Glutamatergic neuron (in vitro differentiated cells): ENCODE measurements around the gene SLC30A9. TPM values are rescaled to one million over a fixed set of nuclear protein-coding genes. Genes with fewer than 3 reads are reported as not detected.
A peak's percentile ranks its signal among the peaks of the same experiment; 100 is the strongest.

Experiments used
- DNase-seq: peaks from one replicate; pipeline ENCODE4 v3.0.0; 2022
- H3K27ac Mint-ChIP-seq: one replicate; pipeline ENCODE4 v1.8.0; 2020; ENCODE audit warnings: mild to moderate bottlenecking, mixed read lengths, inconsistent platforms; ENCODE audit not compliant: unreplicated experiment
- H3K27me3 Mint-ChIP-seq: one replicate; pipeline ENCODE4 v1.8.0; 2020; ENCODE audit warnings: mild to moderate bottlenecking, moderate library complexity, mixed read lengths, inconsistent platforms; ENCODE audit not compliant: unreplicated experiment
- H3K36me3 Mint-ChIP-seq: one replicate; pipeline ENCODE4 v1.8.0; 2020; ENCODE audit warnings: mild to moderate bottlenecking, mixed read lengths, inconsistent platforms; ENCODE audit not compliant: unreplicated experiment
- H3K4me1 Mint-ChIP-seq: one replicate; pipeline ENCODE4 v1.8.0; 2020; ENCODE audit warnings: mild to moderate bottlenecking, low read depth, mixed read lengths, inconsistent platforms; ENCODE audit not compliant: unreplicated experiment
- H3K4me3 Mint-ChIP-seq: one replicate; pipeline ENCODE4 v1.8.0; 2020; ENCODE audit warnings: mild to moderate bottlenecking, mixed read lengths, inconsistent platforms; ENCODE audit not compliant: unreplicated experiment
- H3K9me3 Mint-ChIP-seq: one replicate; pipeline ENCODE4 v1.8.0; 2020; ENCODE audit warnings: mild to moderate bottlenecking, moderate library complexity, mixed read lengths, inconsistent platforms; ENCODE audit not compliant: unreplicated experiment
- CTCF ChIP-seq: fragments of 200-600 bp; sonication (generic); IDR thresholded peaks from one replicate; pipeline ENCODE4 v1.5.0; 2021; ENCODE audit not compliant: partially characterized antibody, unreplicated experiment
- total RNA-seq: library from RNA; stranded (reverse); fragmentation: NEBNext Ultra II Directional; extraction: Animal tissue kit (Norgen Biotek cat#: 25700); gene quantifications from one replicate; pipeline ENCODE4 v1.2.1, GENCODE V29; 2021; ENCODE audit not compliant: unreplicated experiment

The SLC30A9 gene
- total RNA-seq, 1 donor from 2014 or later: 70.2 TPM

DNA sequence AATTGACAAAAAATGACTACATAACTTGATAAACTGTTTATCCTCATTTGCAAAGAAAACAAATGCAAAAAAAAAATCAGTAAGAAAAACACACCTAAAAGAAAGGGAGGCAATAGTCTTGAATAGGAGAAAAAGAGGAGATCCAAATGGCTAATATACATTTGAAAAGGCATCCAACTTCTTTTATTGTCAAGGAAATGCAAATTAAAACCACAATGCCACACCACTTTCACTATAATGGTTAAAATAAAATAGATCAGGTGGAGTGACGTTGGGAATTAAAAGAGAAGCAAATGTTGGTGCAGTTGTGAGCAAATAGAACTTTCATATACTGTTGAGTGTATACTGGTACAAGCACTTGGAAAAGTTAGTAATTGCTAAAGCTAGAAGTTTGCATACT, 5.2 kb upstream of the SLC30A9 start:
- DNase-seq: no peak
- H3K27ac Mint-ChIP-seq: no peak overlapping the region
- peaks cover 1% of the 10 kb centered on the region for H3K27me3 Mint-ChIP-seq
- TF ChIP-seq CTCF: no peak
- H3K4me1 Mint-ChIP-seq: peaks cover 4% of the 10 kb centered on the region
- no peaks in the 10 kb centered on the region for H3K36me3 Mint-ChIP-seq
- no peaks in the 10 kb centered on the region for H3K9me3 Mint-ChIP-seq
- no peak overlapping the region for H3K4me3 Mint-ChIP-seq

DNA sequence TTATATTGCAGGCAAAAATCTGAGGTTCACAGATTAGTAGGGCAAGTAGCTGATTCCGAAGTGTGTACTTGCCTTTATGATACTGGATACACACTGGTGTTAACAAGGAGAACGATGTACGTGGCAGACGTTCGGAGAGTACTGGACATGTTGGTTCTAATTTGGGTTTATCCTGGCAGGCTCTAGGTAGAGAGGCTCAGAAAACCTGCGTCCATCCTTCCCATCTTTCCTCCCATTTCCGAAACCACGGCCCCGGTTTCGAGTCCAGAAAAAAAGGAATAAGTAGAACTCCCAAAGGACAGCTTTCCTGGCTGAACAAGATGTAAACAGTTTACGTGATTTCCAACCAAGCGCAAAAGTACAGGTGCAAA, 351 bp upstream of the SLC30A9 start:
- peaks cover 3% of the 10 kb centered on the region for H3K9me3 Mint-ChIP-seq

GRCh38 chr4:41991916-41992767, 1.8 kb downstream of the SLC30A9 start:
- Mint-ChIP-seq H3K9me3 (peaks cover 3% of the 10 kb centered on the region), H3K36me3 (no peaks in the 10 kb centered on the region), H3K4me3 (peak overlapping the region; percentile 67), H3K27ac (no peak overlapping the region), H3K4me1 (peaks cover 10% of the 10 kb centered on the region), H3K27me3 (peaks cover 1% of the 10 kb centered on the region)
- DNase-seq: no peak
- no peak for TF ChIP-seq CTCF

More for the DNA sequence above, 351 bp upstream of the SLC30A9 start:
- Mint-ChIP-seq H3K27ac (peak overlapping the region; percentile 83), H3K27me3 (peaks cover 1% of the 10 kb centered on the region), H3K36me3 (no peaks in the 10 kb centered on the region), H3K4me1 (peaks cover 10% of the 10 kb centered on the region), H3K4me3 (peak overlapping the region; percentile 100)
- DNase-seq: no peak
- no peak for TF ChIP-seq CTCF

- Mint-ChIP-seq H3K27me3 (peaks cover 1% of the 10 kb centered on the region), H3K4me1 (peaks cover 10% of the 10 kb centered on the region), H3K4me3 (no peak overlapping the region), H3K36me3 (no peaks in the 10 kb centered on the region), H3K9me3 (peaks cover 3% of the 10 kb centered on the region), H3K27ac (no peak overlapping the region)
- no peak for DNase-seq
- no peak for TF ChIP-seq CTCF
Observed at GRCh38 chr4:41992967-41993857, 2.9 kb downstream of the SLC30A9 start.
